K562 (cell line): Measurements from ENCODE around the gene TRAF7. TPM values are rescaled to one million over a fixed set of nuclear protein-coding genes. Genes with fewer than 3 reads are reported as not detected.

Experiments used
- CCNT2 ChIP-seq: IDR thresholded peaks from 2 replicates; pipeline ENCODE4 v1.6.1; 2011; ENCODE audit warnings: borderline replicate concordance, low read depth, mild to moderate bottlenecking, moderate library complexity, mixed read lengths, low read length; ENCODE audit not compliant: insufficient read length; ENCODE audit errors: extremely low read depth
- FIP1L1 ChIP-seq: fragments of 200-400 bp; formaldehyde crosslinking; IDR thresholded peaks from 2 replicates; pipeline ENCODE4 v1.6.1; 2018; ENCODE audit warnings: mild to moderate bottlenecking, low read depth, low read length; ENCODE audit not compliant: poor library complexity, severe bottlenecking
- HCFC1 ChIP-seq: IDR thresholded peaks from 2 replicates; pipeline ENCODE4 v1.6.1; 2012; ENCODE audit warnings: low read depth, low read length, improper control_type of control experiment
- NR2C2 ChIP-seq, 2 experiments: fragments of 200-800 bp in 1 of 2; sonication (Bioruptor generic) in 1 of 2; sonication (generic) in 1 of 2; formaldehyde crosslinking in 1 of 2; IDR thresholded peaks; 2 replicates each; pipeline versions ENCODE4 v1.6.1 to v1.8.0; 2016 to 2022; ENCODE audit warnings: mild to moderate bottlenecking in 1 of 2, missing compliant biosample characterization in 1 of 2, missing genetic modification characterization in 1 of 2, missing genetic modification reagents in 1 of 2
- POLR2B ChIP-seq: fragments of 450-650 bp; IDR thresholded peaks from 2 replicates; pipeline ENCODE4 v1.6.1; 2018; ENCODE audit warnings: low read depth; ENCODE audit not compliant: partially characterized antibody
- RB1 ChIP-seq: fragments of 450-650 bp; IDR thresholded peaks from 2 replicates; pipeline ENCODE4 v1.6.1; 2017; ENCODE audit warnings: low read depth, mild to moderate bottlenecking
- RBM22 ChIP-seq: fragments of 200-400 bp; formaldehyde crosslinking; IDR thresholded peaks from 2 replicates; pipeline ENCODE4 v1.6.1; 2018; ENCODE audit warnings: low read length, low read depth; ENCODE audit not compliant: poor library complexity, severe bottlenecking
- TAF1 ChIP-seq: IDR thresholded peaks from 2 replicates; pipeline ENCODE4 v1.6.1; 2011; ENCODE audit warnings: mild to moderate bottlenecking, low read length, moderate library complexity; ENCODE audit not compliant: insufficient read depth, control insufficient read depth, severe bottlenecking; ENCODE audit errors: extremely low read depth
- WHSC1 ChIP-seq: IDR thresholded peaks from one replicate; pipeline ENCODE4 v1.6.1; 2012; ENCODE audit warnings: low read length, control low read depth, inconsistent platforms
- ZNF121 ChIP-seq: sonication (generic); formaldehyde crosslinking; conservative IDR thresholded peaks from 2 replicates; pipeline ENCODE4 v1.8.0; 2022; ENCODE audit warnings: missing genetic modification reagents
- ZNF165 ChIP-seq: fragments of 250-450 bp; sonication (Bioruptor Pico); IDR thresholded peaks from 2 replicates; pipeline ENCODE4 v1.4.0; 2020; ENCODE audit warnings: borderline replicate concordance
- ZNF263 ChIP-seq: sonication (generic); formaldehyde crosslinking; IDR thresholded peaks from 2 replicates; pipeline ENCODE4 v1.8.0; 2022; ENCODE audit warnings: mild to moderate bottlenecking, missing genetic modification reagents, borderline replicate concordance
- ZNF586 ChIP-seq: fragments of 450-650 bp; formaldehyde crosslinking; conservative IDR thresholded peaks from 2 replicates; pipeline ENCODE4 v1.4.0; 2020; ENCODE audit warnings: mild to moderate bottlenecking, moderate library complexity
- polyA plus RNA-seq, 8 experiments: library from polyadenylated mRNA; depleted of rRNA in 4 of 8; stranded (reverse) in 5 of 8; unstranded in 3 of 8; fragments of >200 nt; fragmentation: Nextera tagmentation in 2 of 8; fragmentation: Illumina TruSeq in 1 of 8; extraction: Ambion mirVana in 2 of 8; extraction: Trizol in 1 of 8; gene quantifications; 2 replicates each; pipeline versions ENCODE4 v1.2.1 to v1.2.3, GENCODE V29; 2011 to 2014; ENCODE audit warnings: inconsistent platforms in 1 of 8, missing spikeins in 1 of 8
- total RNA-seq, 7 experiments: library from RNA; depleted of rRNA in 6 of 7; stranded (reverse); fragments of >200 nt in 6 of 7; fragmentation: Illumina TruSeq in 2 of 7; extraction: Trizol in 2 of 7; gene quantifications; 2 replicates each; pipeline versions ENCODE4 v1.2.1 to v1.2.3, GENCODE V29; 2011 to 2021; ENCODE audit warnings: low replicate concordance in 1 of 7
- TF ChIP-seq, protein P1 (sequence below): sonication (generic); formaldehyde crosslinking; IDR thresholded peaks from 2 replicates; pipeline ENCODE4 v1.8.0; 2022; ENCODE audit warnings: missing genetic modification reagents, mild to moderate bottlenecking, moderate library complexity, borderline replicate concordance
- TF ChIP-seq, protein P2 (sequence below): fragments of 450-650 bp; IDR thresholded peaks from 2 replicates; pipeline ENCODE4 v1.6.1; 2016; ENCODE audit warnings: borderline replicate concordance
- TF ChIP-seq, protein P3 (sequence below): sonication (generic); formaldehyde crosslinking; IDR thresholded peaks from 2 replicates; pipeline ENCODE4 v1.8.0; 2022; ENCODE audit warnings: mild to moderate bottlenecking, missing genetic modification reagents

The TRAF7 gene
- total and polyA plus RNA-seq, 9 of the 15 experiments (the other 6 are each of a cell fraction or from before 2014, with no cell fraction given): 1.1 to 113 (median 41.6) TPM

DNA sequence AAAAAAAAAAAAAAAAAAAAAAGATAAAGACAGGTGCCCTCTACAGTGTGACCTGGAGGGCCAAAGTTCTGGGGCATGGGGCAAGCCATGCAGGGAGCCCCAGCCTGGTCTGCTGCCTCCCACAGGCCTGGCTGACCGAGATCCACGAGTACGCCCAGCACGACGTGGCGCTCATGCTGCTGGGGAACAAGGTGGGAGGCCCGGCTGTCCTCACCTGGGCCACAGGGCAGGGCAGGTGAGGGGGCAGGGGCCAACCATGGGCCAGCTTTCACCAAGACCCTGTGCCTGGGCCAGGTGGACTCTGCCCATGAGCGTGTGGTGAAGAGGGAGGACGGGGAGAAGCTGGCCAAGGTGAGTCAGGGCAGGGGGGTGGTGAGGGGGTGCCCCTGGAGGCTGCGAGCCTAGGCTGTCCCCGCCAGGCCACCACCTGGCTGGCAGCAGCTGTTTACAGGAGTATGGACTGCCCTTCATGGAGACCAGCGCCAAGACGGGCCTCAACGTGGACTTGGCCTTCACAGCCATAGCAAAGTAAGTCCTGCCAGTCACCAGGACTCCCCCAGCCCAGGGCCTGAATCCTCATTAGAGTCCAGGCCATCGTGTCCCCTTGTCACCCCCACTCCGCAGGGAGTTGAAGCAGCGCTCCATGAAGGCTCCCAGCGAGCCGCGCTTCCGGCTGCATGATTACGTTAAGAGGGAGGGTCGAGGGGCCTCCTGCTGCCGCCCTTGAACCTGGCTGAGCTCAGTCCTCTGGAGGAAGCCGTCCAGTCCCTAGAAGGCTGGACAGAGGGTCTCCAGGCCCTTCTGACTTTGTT lies 2.7 kb upstream of the TRAF7 start (continued):
- TF ChIP-seq, protein P1, sequence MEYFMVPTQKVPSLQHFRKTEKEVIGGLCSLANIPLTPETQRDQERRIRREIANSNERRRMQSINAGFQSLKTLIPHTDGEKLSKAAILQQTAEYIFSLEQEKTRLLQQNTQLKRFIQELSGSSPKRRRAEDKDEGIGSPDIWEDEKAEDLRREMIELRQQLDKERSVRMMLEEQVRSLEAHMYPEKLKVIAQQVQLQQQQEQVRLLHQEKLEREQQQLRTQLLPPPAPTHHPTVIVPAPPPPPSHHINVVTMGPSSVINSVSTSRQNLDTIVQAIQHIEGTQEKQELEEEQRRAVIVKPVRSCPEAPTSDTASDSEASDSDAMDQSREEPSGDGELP (CRISPR knock-in tag): peak; percentile 78
- TF ChIP-seq NR2C2 (CRISPR knock-in tag; IDR thresholded peaks at IDR 0.05): no peak; the same call in 1 of the 2 replicates
- peak; percentile 86 for TF ChIP-seq NR2C2 (tag; IDR thresholded peaks at IDR 0.05)
- TF ChIP-seq CCNT2: peak; percentile 21
- TF ChIP-seq RBM22: peak; percentile 89
- TF ChIP-seq RB1: peak; percentile 62; the same call in 1 of the 2 replicates
- TF ChIP-seq ZNF165: no peak
- TF ChIP-seq ZNF586 (CRISPR knock-in tag): no peak; the same call in 1 of the 2 replicates
- TF ChIP-seq ZNF121: peak; percentile 29; the same call in 1 of the 2 replicates
- TF ChIP-seq FIP1L1: peak; percentile 83
- TF ChIP-seq HCFC1: peak; percentile 47
- TF ChIP-seq, protein P2, sequence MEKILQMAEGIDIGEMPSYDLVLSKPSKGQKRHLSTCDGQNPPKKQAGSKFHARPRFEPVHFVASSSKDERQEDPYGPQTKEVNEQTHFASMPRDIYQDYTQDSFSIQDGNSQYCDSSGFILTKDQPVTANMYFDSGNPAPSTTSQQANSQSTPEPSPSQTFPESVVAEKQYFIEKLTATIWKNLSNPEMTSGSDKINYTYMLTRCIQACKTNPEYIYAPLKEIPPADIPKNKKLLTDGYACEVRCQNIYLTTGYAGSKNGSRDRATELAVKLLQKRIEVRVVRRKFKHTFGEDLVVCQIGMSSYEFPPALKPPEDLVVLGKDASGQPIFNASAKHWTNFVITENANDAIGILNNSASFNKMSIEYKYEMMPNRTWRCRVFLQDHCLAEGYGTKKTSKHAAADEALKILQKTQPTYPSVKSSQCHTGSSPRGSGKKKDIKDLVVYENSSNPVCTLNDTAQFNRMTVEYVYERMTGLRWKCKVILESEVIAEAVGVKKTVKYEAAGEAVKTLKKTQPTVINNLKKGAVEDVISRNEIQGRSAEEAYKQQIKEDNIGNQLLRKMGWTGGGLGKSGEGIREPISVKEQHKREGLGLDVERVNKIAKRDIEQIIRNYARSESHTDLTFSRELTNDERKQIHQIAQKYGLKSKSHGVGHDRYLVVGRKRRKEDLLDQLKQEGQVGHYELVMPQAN: peak; percentile 65; the same call in 1 of the 2 replicates
- TF ChIP-seq POLR2B: peak; percentile 54
- no peak for TF ChIP-seq WHSC1
- TF ChIP-seq, protein P3, sequence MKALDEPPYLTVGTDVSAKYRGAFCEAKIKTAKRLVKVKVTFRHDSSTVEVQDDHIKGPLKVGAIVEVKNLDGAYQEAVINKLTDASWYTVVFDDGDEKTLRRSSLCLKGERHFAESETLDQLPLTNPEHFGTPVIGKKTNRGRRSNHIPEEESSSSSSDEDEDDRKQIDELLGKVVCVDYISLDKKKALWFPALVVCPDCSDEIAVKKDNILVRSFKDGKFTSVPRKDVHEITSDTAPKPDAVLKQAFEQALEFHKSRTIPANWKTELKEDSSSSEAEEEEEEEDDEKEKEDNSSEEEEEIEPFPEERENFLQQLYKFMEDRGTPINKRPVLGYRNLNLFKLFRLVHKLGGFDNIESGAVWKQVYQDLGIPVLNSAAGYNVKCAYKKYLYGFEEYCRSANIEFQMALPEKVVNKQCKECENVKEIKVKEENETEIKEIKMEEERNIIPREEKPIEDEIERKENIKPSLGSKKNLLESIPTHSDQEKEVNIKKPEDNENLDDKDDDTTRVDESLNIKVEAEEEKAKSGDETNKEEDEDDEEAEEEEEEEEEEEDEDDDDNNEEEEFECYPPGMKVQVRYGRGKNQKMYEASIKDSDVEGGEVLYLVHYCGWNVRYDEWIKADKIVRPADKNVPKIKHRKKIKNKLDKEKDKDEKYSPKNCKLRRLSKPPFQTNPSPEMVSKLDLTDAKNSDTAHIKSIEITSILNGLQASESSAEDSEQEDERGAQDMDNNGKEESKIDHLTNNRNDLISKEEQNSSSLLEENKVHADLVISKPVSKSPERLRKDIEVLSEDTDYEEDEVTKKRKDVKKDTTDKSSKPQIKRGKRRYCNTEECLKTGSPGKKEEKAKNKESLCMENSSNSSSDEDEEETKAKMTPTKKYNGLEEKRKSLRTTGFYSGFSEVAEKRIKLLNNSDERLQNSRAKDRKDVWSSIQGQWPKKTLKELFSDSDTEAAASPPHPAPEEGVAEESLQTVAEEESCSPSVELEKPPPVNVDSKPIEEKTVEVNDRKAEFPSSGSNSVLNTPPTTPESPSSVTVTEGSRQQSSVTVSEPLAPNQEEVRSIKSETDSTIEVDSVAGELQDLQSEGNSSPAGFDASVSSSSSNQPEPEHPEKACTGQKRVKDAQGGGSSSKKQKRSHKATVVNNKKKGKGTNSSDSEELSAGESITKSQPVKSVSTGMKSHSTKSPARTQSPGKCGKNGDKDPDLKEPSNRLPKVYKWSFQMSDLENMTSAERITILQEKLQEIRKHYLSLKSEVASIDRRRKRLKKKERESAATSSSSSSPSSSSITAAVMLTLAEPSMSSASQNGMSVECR (CRISPR knock-in tag): peak; percentile 4; the same call in 1 of the 2 replicates
- TF ChIP-seq TAF1: peak; percentile 9
- peak; percentile 88; the same call in 1 of the 2 replicates for TF ChIP-seq ZNF263 (CRISPR knock-in tag)
